NCI-H524 (cell line): Measurements from ENCODE around the gene SLC22A5.

Experiments used
- DNase-seq, 2 experiments: peaks; one replicate each; lab custom pipeline; 2025; lab: John Stamatoyannopoulos, UW

The SLC22A5 gene

GRCh38 chr5:132369474-132370180 lies at the start of gene SLC22A5:
TSS of gene SLC22A5 (plus strand) at chr5:132369710. CDS start at chr5:132369973, 263 bp downstream.
- peak; percentile 77 to 80 for DNase-seq

- no peak for DNase-seq
Measured at GRCh38 chr5:132319975-132320374, 49.5 kb upstream of the SLC22A5 start.

GRCh38 chr5:132321109-132321721 lies 48.3 kb upstream of the SLC22A5 start:
- no peak for DNase-seq

- no peak for DNase-seq
Measured at GRCh38 chr5:132322266-132322665, 47.2 kb upstream of the SLC22A5 start.

GRCh38 chr5:132323202-132323601 lies 46.3 kb upstream of the SLC22A5 start:
- DNase-seq = no peak

GRCh38 chr5:132325691-132326090 lies 43.8 kb upstream of the SLC22A5 start:
- no peak for DNase-seq

- no peak for DNase-seq
Measured at GRCh38 chr5:132327252-132327955, 42.1 kb upstream of the SLC22A5 start.

- no peak for DNase-seq
Measured at GRCh38 chr5:132334812-132335211, 34.7 kb upstream of the SLC22A5 start.

GRCh38 chr5:132335402-132335801 lies 34.1 kb upstream of the SLC22A5 start:
- no peak for DNase-seq

- DNase-seq = no peak
Measured at GRCh38 chr5:132339502-132339901, 30.0 kb upstream of the SLC22A5 start.

GRCh38 chr5:132342291-132343180 lies 27.0 kb upstream of the SLC22A5 start:
- no peak for DNase-seq

GRCh38 chr5:132344775-132345514 lies 24.6 kb upstream of the SLC22A5 start:
- no peak for DNase-seq

- no peak for DNase-seq
Measured at GRCh38 chr5:132353486-132353995, 16.0 kb upstream of the SLC22A5 start.

- DNase-seq = no peak
Measured at GRCh38 chr5:132354381-132355139, 14.9 kb upstream of the SLC22A5 start.

- DNase-seq = no peak
Measured at GRCh38 chr5:132355140-132355765, 14.3 kb upstream of the SLC22A5 start.

- DNase-seq = no peak
Measured at GRCh38 chr5:132358775-132359174, 10.7 kb upstream of the SLC22A5 start.

- no peak for DNase-seq
Measured at GRCh38 chr5:132362086-132362485, 7.4 kb upstream of the SLC22A5 start.

- no peak for DNase-seq
Measured at GRCh38 chr5:132363431-132364112, 5.9 kb upstream of the SLC22A5 start.

GRCh38 chr5:132364319-132364718 lies 5.2 kb upstream of the SLC22A5 start:
- DNase-seq = no peak
